Activated CD4-positive, alpha-beta T cell treated with anti-CD3 and anti-CD28 coated beads for 36 hours (primary cell): ENCODE data around the gene SLC15A1. TPM values are rescaled to one million over a fixed set of nuclear protein-coding genes. Genes with fewer than 3 reads are reported as not detected.

Source experiments
- ATAC-seq: fragments of 200-7000 bp; cut with Tn5 transposase; one replicate; pipeline ENCODE4 v1.10.0; 2021; ENCODE audit warnings: mild to moderate bottlenecking, moderate library complexity
- CTCF ChIA-PET: fragments of 350-600 bp; sonication (Branson Sonifier 250); formaldehyde crosslinking; loops from one replicate; lab custom pipeline; 2021; ENCODE audit warnings: antibody characterized with exemption; lab: Charles Lee
- POLR2A ChIA-PET: fragments of 350-600 bp; sonication (Branson Sonifier 250); formaldehyde crosslinking; loops from one replicate; lab custom pipeline; 2021; ENCODE audit warnings: antibody characterized with exemption, inconsistent platforms; lab: Charles Lee
- DNase-seq: peaks from one replicate; pipeline ENCODE4 v3.0.0-alpha.2; 2020
- H3K27ac Mint-ChIP-seq: one replicate; pipeline ENCODE4 v1.8.0; 2021; ENCODE audit warnings: mixed read lengths
- H3K27me3 Mint-ChIP-seq: one replicate; pipeline ENCODE4 v1.8.0; 2021; ENCODE audit warnings: mixed read lengths
- H3K36me3 Mint-ChIP-seq: one replicate; pipeline ENCODE4 v1.8.0; 2021; ENCODE audit warnings: low read depth, mixed read lengths
- H3K4me1 Mint-ChIP-seq: one replicate; pipeline ENCODE4 v1.8.0; 2021; ENCODE audit warnings: mixed read lengths
- H3K4me3 Mint-ChIP-seq: one replicate; pipeline ENCODE4 v1.8.0; 2021; ENCODE audit warnings: mild to moderate bottlenecking, moderate library complexity, mixed read lengths
- H3K9me3 Mint-ChIP-seq: one replicate; pipeline ENCODE4 v1.8.0; 2021; ENCODE audit warnings: low read depth, mixed read lengths
- intact Hi-C, 2 experiments: fragments of 100-400 bp; cut with DNase I in 1 of 2; cut with micrococcal nuclease in 1 of 2; formaldehyde crosslinking; loops; one replicate each; pipeline versions ENCODE4 v1.14.2 to v1.15.1; 2022 to 2024; cut with DNase I, micrococcal nuclease
- total RNA-seq, 2 experiments: library from RNA; stranded (reverse); gene quantifications; one replicate each; pipeline ENCODE4 v1.2.3, GENCODE V29; 2021

SLC15A1 gene
- total RNA-seq, 2 experiments from 2014 or later, result not detected

- Mint-ChIP-seq H3K36me3 (no peaks in the 10 kb centered on the region), H3K4me3 (no peak overlapping the region), H3K9me3 (no peaks in the 10 kb centered on the region), H3K27ac (no peak overlapping the region), H3K4me1 (peaks cover 2% of the 10 kb centered on the region), H3K27me3 (peaks cover 23% of the 10 kb centered on the region)
- POLR2A ChIA-PET, result no interaction called here
- no peak for DNase-seq
- CTCF ChIA-PET, result interaction anchor here (0.7 kb wide), 2 partner anchors 162 to 302 kb away, joined by 3 to 4 read pairs; no protein-coding TSS in a partner anchor
- intact Hi-C loops, result no loop called here
- no peak for ATAC-seq
These were observed 5.5 kb downstream of the SLC15A1 start for GRCh38 chr13:98746968-98747367.

GRCh38 chr13:98743377-98743776 is 9.1 kb downstream of the SLC15A1 start:
- ATAC-seq, result no peak
- no peaks in the 10 kb centered on the region for H3K9me3 Mint-ChIP-seq
- intact Hi-C loops, result no loop called here
- no peak overlapping the region for H3K27ac Mint-ChIP-seq
- H3K4me3 Mint-ChIP-seq, result no peak overlapping the region
- no peaks in the 10 kb centered on the region for H3K4me1 Mint-ChIP-seq
- no peak for DNase-seq
- H3K36me3 Mint-ChIP-seq, result no peaks in the 10 kb centered on the region
- no peaks in the 10 kb centered on the region for H3K27me3 Mint-ChIP-seq
- CTCF ChIA-PET, result no interaction called here
- POLR2A ChIA-PET, result no interaction called here

GRCh38 chr13:98742961-98743360 is 9.5 kb downstream of the SLC15A1 start:
- H3K4me3 Mint-ChIP-seq, result no peak overlapping the region
- intact Hi-C loops, result no loop called here
- no peaks in the 10 kb centered on the region for H3K36me3 Mint-ChIP-seq
- peaks cover 2% of the 10 kb centered on the region for H3K9me3 Mint-ChIP-seq
- POLR2A ChIA-PET, result no interaction called here
- ATAC-seq (no peak), DNase-seq (no peak)
- no peaks in the 10 kb centered on the region for H3K27me3 Mint-ChIP-seq
- H3K4me1 Mint-ChIP-seq, result no peaks in the 10 kb centered on the region
- CTCF ChIA-PET, result no interaction called here
- H3K27ac Mint-ChIP-seq, result no peak overlapping the region

- H3K4me1 Mint-ChIP-seq, result no peaks in the 10 kb centered on the region
- DNase-seq, result no peak
- intact Hi-C loops, result no loop called here
- POLR2A ChIA-PET, result no interaction called here
- CTCF ChIA-PET, result no interaction called here
- H3K9me3 Mint-ChIP-seq, result peaks cover 8% of the 10 kb centered on the region
- no peak for ATAC-seq
- H3K36me3 Mint-ChIP-seq, result no peaks in the 10 kb centered on the region
- no peak overlapping the region for H3K27ac Mint-ChIP-seq
- H3K4me3 Mint-ChIP-seq, result no peak overlapping the region
- H3K27me3 Mint-ChIP-seq, result no peaks in the 10 kb centered on the region
These were observed 10.6 kb downstream of the SLC15A1 start for GRCh38 chr13:98741741-98742435.

- DNase-seq, result no peak
- Mint-ChIP-seq H3K4me3 (no peak overlapping the region), H3K27me3 (no peaks in the 10 kb centered on the region), H3K9me3 (peaks cover 8% of the 10 kb centered on the region), H3K36me3 (no peaks in the 10 kb centered on the region), H3K27ac (no peak overlapping the region), H3K4me1 (no peaks in the 10 kb centered on the region)
- ChIA-PET POLR2A (no interaction called here), CTCF (interaction anchor here (0.7 kb wide), 1 partner anchor 39 kb away, joined by 6 read pairs; no protein-coding TSS in a partner anchor)
- no peak for ATAC-seq
- intact Hi-C loops, result no loop called here
These were observed 12.3 kb downstream of the SLC15A1 start for GRCh38 chr13:98740131-98740530.

- intact Hi-C loops, result no loop called here
- CTCF ChIA-PET, result no interaction called here
- no peak overlapping the region for H3K4me3 Mint-ChIP-seq
- POLR2A ChIA-PET, result no interaction called here
- peaks cover 4% of the 10 kb centered on the region for H3K27me3 Mint-ChIP-seq
- H3K27ac Mint-ChIP-seq, result no peak overlapping the region
- ATAC-seq (no peak), DNase-seq (no peak)
- H3K4me1 Mint-ChIP-seq, result no peaks in the 10 kb centered on the region
- H3K36me3 Mint-ChIP-seq, result no peaks in the 10 kb centered on the region
- peaks cover 11% of the 10 kb centered on the region for H3K9me3 Mint-ChIP-seq
These were observed 13.5 kb downstream of the SLC15A1 start for GRCh38 chr13:98738993-98739392.

- Mint-ChIP-seq H3K27ac (no peak overlapping the region), H3K9me3 (peaks cover 11% of the 10 kb centered on the region), H3K36me3 (no peaks in the 10 kb centered on the region), H3K27me3 (peaks cover 4% of the 10 kb centered on the region), H3K4me3 (no peak overlapping the region), H3K4me1 (no peaks in the 10 kb centered on the region)
- ATAC-seq, result no peak
- ChIA-PET CTCF (no interaction called here), POLR2A (no interaction called here)
- intact Hi-C loops, result no loop called here
- DNase-seq, result no peak
These were observed 14.3 kb downstream of the SLC15A1 start for GRCh38 chr13:98738213-98738612.

- no peak for DNase-seq
These were observed 20.5 kb downstream of the SLC15A1 start for GRCh38 chr13:98731925-98732324.

GRCh38 chr13:98731038-98731437 is 21.4 kb downstream of the SLC15A1 start:
- Mint-ChIP-seq H3K9me3 (peaks cover 3% of the 10 kb centered on the region), H3K27me3 (peaks cover 5% of the 10 kb centered on the region), H3K27ac (no peak overlapping the region), H3K4me1 (peaks cover 2% of the 10 kb centered on the region), H3K4me3 (no peak overlapping the region), H3K36me3 (no peaks in the 10 kb centered on the region)
- ChIA-PET CTCF (no interaction called here), POLR2A (no interaction called here)
- intact Hi-C loops, result no loop called here
- no peak for DNase-seq
- ATAC-seq, result no peak

More at GRCh38 chr13:98731925-98732324, 20.5 kb downstream of the SLC15A1 start:
- Mint-ChIP-seq H3K4me1 (peaks cover 2% of the 10 kb centered on the region), H3K27me3 (peaks cover 5% of the 10 kb centered on the region), H3K36me3 (no peaks in the 10 kb centered on the region), H3K4me3 (no peak overlapping the region), H3K9me3 (peaks cover 3% of the 10 kb centered on the region), H3K27ac (no peak overlapping the region)
- ChIA-PET CTCF (no interaction called here), POLR2A (no interaction called here)
- ATAC-seq, result no peak
- intact Hi-C loops, result no loop called here

- Mint-ChIP-seq H3K9me3 (peaks cover 3% of the 10 kb centered on the region), H3K4me1 (peaks cover 2% of the 10 kb centered on the region), H3K4me3 (no peak overlapping the region), H3K27ac (no peak overlapping the region), H3K36me3 (no peaks in the 10 kb centered on the region), H3K27me3 (peaks cover 5% of the 10 kb centered on the region)
- ChIA-PET POLR2A (no interaction called here), CTCF (interaction anchor here (1.0 kb wide), 1 partner anchor 285 kb away, joined by 3 read pairs; no protein-coding TSS in a partner anchor)
- DNase-seq (no peak), ATAC-seq (no peak)
- intact Hi-C loops, result no loop called here
These were observed 22.0 kb downstream of the SLC15A1 start for GRCh38 chr13:98730441-98730840.

GRCh38 chr13:98729658-98730057 is 22.8 kb downstream of the SLC15A1 start:
- ChIA-PET POLR2A (no interaction called here), CTCF (interaction anchor here (1.0 kb wide), 1 partner anchor 284 kb away, joined by 3 read pairs; no protein-coding TSS in a partner anchor)
- Mint-ChIP-seq H3K4me3 (no peak overlapping the region), H3K27ac (no peak overlapping the region), H3K4me1 (peaks cover 2% of the 10 kb centered on the region), H3K27me3 (peaks cover 5% of the 10 kb centered on the region), H3K36me3 (no peaks in the 10 kb centered on the region), H3K9me3 (peaks cover 3% of the 10 kb centered on the region)
- ATAC-seq, result no peak
- intact Hi-C loops, result no loop called here
- no peak for DNase-seq

- CTCF ChIA-PET, result no interaction called here
- H3K4me1 Mint-ChIP-seq, result no peaks in the 10 kb centered on the region
- H3K27ac Mint-ChIP-seq, result no peak overlapping the region
- H3K4me3 Mint-ChIP-seq, result no peak overlapping the region
- DNase-seq (no peak), ATAC-seq (no peak)
- intact Hi-C loops, result no loop called here
- peaks cover 2% of the 10 kb centered on the region for H3K27me3 Mint-ChIP-seq
- H3K9me3 Mint-ChIP-seq, result no peaks in the 10 kb centered on the region
- POLR2A ChIA-PET, result no interaction called here
- H3K36me3 Mint-ChIP-seq, result no peaks in the 10 kb centered on the region
These were observed 29.5 kb downstream of the SLC15A1 start for GRCh38 chr13:98722958-98723357.
